GM13976 (cell line): ENCODE data around the gene CCDC192.

Experiments
- DNase-seq: peaks from one replicate; pipeline ENCODE4 v3.0.0; 2012; ENCODE audit warnings: low spot score
- in situ Hi-C: fragments of 300-500 bp; cut with MboI; formaldehyde crosslinking; loops from one replicate; pipeline ENCODE4 v1.12.0; 2022; ENCODE audit warnings: low sequenced_read_pairs, mixed read lengths, inconsistent platforms; ENCODE audit not compliant: unreplicated experiment
- TF ChIP-seq, protein P1 (sequence below): IDR thresholded peaks from 2 replicates; pipeline ENCODE4 v1.5.1; 2012; ENCODE audit warnings: borderline replicate concordance, mild to moderate bottlenecking; ENCODE audit not compliant: insufficient read depth; ENCODE audit errors: extremely low read depth, missing control alignments, control extremely low read depth

CCDC192 gene

DNA sequence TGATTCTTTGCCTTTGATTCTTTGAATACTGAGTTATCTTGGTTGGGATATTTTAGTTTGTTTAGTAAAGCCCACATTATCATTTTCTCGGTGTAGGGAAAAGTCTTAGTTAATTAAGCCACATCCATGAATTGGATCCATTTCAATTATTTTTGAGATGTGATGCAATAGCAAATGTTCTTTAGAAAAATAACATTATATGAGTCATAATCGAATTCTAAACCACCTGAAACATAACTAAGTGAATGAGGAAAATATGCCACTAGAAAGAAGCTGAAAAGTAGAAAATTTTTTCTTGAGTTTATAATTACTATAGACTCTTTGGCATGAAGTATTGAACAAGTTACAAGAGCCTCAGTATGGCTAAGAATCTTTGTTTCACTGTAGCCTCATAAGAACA lies 17.5 kb upstream of the CCDC192 start:
- in situ Hi-C loops, result no loop called here
- no peak for DNase-seq
- TF ChIP-seq, protein P1, sequence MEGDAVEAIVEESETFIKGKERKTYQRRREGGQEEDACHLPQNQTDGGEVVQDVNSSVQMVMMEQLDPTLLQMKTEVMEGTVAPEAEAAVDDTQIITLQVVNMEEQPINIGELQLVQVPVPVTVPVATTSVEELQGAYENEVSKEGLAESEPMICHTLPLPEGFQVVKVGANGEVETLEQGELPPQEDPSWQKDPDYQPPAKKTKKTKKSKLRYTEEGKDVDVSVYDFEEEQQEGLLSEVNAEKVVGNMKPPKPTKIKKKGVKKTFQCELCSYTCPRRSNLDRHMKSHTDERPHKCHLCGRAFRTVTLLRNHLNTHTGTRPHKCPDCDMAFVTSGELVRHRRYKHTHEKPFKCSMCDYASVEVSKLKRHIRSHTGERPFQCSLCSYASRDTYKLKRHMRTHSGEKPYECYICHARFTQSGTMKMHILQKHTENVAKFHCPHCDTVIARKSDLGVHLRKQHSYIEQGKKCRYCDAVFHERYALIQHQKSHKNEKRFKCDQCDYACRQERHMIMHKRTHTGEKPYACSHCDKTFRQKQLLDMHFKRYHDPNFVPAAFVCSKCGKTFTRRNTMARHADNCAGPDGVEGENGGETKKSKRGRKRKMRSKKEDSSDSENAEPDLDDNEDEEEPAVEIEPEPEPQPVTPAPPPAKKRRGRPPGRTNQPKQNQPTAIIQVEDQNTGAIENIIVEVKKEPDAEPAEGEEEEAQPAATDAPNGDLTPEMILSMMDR, result no peak

DNA sequence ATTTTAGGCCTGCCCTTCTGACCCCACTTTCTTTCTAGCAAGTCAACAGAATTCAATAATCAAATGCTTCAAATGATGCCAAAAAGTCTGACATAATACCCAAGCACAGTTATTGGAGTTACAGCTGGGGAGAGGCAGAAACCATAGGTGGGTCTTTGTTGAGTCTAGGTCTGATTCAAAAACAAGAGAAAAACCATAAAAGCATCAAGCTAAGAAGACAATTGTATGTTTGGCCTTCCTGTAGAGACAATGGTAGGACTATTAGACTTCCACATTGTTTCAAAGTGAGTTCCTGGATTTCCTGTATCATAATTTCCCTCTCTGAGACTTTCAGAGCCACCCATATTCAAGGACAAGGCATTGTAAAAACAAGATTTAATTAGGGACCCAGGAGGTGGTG lies 16.8 kb upstream of the CCDC192 start:
- no peak for DNase-seq
- TF ChIP-seq, protein P1, result no peak
- in situ Hi-C loops, result no loop called here

DNA sequence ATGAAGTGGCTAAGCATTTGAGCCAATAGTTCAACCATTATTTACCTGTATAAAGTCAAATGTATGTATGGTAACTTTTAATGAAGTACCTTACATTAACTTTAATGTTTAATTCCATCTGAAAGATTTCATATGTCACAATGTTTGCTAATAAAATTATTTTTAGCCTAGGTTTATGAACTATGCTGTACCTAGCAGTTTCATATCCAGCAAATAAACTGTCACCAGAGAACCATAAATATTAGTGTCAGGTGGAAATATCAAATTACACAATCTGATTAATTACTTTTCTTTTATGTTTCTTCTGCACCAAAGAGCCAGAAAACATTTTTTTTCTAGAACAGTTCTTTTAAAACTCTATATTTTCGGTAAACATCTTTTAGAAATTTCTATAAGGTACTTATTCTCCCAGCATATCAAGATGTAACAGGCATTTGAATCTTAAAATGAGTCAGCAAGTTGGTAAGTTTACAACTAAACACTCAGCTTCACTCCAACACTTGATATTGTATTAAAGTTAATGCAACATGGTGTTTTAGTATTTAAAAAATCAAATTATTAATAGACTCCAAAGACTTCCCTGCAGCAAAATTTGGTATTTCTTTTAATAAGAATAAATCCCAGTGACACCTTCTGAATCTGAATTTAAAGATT lies 8.5 kb upstream of the CCDC192 start:
- DNase-seq, result no peak
- TF ChIP-seq, protein P1, result no peak
- in situ Hi-C loops, result no loop called here

DNA sequence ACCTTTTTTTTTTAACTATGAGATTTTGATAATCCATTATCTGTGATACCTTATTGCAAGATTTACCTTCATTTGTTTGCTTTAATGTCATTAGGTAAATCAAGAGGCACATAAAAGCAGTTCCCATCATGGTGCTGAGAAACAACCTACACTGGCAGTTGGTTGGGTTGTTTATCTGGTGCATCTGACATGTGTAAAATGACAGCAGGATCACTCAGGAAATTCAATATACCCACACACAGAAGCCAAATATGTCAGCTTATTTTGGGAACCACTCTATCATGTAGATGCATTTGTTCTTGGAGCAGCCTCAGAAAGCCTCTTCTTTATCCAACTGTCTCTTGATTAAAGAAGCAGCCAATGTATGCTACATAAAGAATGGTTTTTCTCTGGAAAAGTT lies 7.8 kb upstream of the CCDC192 start:
- in situ Hi-C loops, result no loop called here
- TF ChIP-seq, protein P1, result no peak
- DNase-seq, result no peak

- TF ChIP-seq, protein P1, result no peak
- DNase-seq, result no peak
- in situ Hi-C loops, result no loop called here
These were observed 6.5 kb upstream of the CCDC192 start for GRCh38 chr5:127696683-127697082.

DNA sequence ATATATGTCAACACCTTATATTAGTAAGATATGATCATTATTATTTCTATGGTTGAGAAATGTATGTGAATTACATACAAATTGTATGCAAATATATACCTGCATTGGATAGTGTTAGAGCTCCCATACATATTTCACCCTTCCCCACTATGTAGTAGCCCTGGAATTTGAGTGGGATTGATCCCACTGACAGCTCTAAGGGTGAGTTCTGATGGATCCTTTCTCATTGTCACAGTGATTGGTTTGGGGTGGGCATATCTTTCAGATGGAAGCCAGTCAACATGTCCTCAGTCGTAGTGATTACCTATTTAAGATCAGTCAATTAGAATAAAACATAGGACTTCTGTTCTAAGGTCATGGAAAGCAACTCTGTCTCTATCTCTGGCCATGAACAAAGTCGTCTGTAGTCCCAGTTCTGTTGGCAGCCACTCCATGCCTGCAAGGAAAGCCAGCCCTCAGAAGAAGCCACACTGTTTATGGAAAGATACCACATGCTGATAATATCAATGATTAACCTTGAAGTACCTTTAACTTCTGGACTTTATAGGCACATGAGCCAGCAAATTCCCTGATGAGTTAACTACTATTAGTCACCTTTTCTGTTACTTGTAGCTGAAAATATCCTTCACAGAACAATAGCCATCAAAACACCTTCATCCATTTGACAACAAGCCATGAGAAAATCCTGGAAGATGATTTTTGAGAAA lies 5.1 kb upstream of the CCDC192 start:
- DNase-seq, result no peak
- in situ Hi-C loops, result no loop called here
- TF ChIP-seq, protein P1, result no peak
